ENCODE data around the gene BUD13. TPM values are rescaled to one million over a fixed set of nuclear protein-coding genes. Genes with fewer than 3 reads are reported as not detected.

Gene BUD13
- total RNA-seq, 1 experiment from 2014 or later = 30.0 TPM

DNA sequence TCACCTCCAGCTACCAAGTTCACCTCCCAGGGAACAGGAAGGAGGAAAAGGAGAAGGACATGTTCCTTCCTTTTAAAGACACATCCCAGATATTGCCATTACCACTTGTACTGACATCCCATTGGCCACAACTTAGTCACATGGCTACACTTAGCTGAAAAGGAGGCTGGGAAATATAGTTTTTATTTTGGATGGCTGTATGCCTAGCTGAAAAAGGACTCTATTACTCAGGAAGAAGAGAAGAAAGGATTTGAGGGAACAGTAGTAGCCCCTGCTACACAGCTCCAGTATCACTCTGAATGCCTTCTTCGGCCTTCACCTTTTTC lies 20.9 kb upstream of the BUD13 start:
- no peaks in the 10 kb centered on the region for H3K36me3 ChIP-seq (ENCODE audit: control insufficient read depth, insufficient read depth, low read length)
- CTCF ChIA-PET = no interaction called here
- peaks cover 1% of the 10 kb centered on the region; the same call in 1 of the 2 replicates for H3K4me1 ChIP-seq (ENCODE audit: control insufficient read depth, insufficient read depth, low read length)
- H3K4me3 ChIP-seq (ENCODE audit: low read depth in 2 of 2, low read length in 2 of 2) = no peak overlapping the region
- in situ Hi-C loops (cut with HindIII; ENCODE audit: low pct_unique_long_range_greater_than_20kb, low sequenced_read_pairs) (no loop called here), intact Hi-C loops (cut with micrococcal nuclease; ENCODE audit: unreplicated experiment) (loop anchor here (5.0 kb wide), 1 partner anchor 44 kb away; the partner anchor contains the start of gene APOA1)
- DNase-seq (ENCODE audit: low read depth, low spot score) = no peak
- POLR2A ChIA-PET = no interaction called here
- no peaks in the 10 kb centered on the region for H3K9me3 ChIP-seq (ENCODE audit: control insufficient read depth, insufficient read depth, low read depth, low read length)
- BruUV-seq (replicated peaks) = no TSS peak
- ATAC-seq = no peak
- TF ChIP-seq POLR2AphosphoS5 (IDR thresholded peaks at IDR 0.05; ENCODE audit: low read depth, low read length) (no peak), SIN3A (IDR thresholded peaks at IDR 0.05; ENCODE audit: borderline replicate concordance, insufficient read depth, low read depth, low read length) (no peak), TCF7L2 (IDR thresholded peaks at IDR 0.05; ENCODE audit: low read depth, low read length) (no peak)
- TF ChIP-seq, protein P1, sequence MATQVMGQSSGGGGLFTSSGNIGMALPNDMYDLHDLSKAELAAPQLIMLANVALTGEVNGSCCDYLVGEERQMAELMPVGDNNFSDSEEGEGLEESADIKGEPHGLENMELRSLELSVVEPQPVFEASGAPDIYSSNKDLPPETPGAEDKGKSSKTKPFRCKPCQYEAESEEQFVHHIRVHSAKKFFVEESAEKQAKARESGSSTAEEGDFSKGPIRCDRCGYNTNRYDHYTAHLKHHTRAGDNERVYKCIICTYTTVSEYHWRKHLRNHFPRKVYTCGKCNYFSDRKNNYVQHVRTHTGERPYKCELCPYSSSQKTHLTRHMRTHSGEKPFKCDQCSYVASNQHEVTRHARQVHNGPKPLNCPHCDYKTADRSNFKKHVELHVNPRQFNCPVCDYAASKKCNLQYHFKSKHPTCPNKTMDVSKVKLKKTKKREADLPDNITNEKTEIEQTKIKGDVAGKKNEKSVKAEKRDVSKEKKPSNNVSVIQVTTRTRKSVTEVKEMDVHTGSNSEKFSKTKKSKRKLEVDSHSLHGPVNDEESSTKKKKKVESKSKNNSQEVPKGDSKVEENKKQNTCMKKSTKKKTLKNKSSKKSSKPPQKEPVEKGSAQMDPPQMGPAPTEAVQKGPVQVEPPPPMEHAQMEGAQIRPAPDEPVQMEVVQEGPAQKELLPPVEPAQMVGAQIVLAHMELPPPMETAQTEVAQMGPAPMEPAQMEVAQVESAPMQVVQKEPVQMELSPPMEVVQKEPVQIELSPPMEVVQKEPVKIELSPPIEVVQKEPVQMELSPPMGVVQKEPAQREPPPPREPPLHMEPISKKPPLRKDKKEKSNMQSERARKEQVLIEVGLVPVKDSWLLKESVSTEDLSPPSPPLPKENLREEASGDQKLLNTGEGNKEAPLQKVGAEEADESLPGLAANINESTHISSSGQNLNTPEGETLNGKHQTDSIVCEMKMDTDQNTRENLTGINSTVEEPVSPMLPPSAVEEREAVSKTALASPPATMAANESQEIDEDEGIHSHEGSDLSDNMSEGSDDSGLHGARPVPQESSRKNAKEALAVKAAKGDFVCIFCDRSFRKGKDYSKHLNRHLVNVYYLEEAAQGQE (IDR thresholded peaks at IDR 0.05; ENCODE audit: insufficient read depth in 1 of 2, low read depth in 2 of 2, low read length in 1 of 2) = no peak
- TF ChIP-seq, protein P2, sequence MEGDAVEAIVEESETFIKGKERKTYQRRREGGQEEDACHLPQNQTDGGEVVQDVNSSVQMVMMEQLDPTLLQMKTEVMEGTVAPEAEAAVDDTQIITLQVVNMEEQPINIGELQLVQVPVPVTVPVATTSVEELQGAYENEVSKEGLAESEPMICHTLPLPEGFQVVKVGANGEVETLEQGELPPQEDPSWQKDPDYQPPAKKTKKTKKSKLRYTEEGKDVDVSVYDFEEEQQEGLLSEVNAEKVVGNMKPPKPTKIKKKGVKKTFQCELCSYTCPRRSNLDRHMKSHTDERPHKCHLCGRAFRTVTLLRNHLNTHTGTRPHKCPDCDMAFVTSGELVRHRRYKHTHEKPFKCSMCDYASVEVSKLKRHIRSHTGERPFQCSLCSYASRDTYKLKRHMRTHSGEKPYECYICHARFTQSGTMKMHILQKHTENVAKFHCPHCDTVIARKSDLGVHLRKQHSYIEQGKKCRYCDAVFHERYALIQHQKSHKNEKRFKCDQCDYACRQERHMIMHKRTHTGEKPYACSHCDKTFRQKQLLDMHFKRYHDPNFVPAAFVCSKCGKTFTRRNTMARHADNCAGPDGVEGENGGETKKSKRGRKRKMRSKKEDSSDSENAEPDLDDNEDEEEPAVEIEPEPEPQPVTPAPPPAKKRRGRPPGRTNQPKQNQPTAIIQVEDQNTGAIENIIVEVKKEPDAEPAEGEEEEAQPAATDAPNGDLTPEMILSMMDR (IDR thresholded peaks at IDR 0.05) = no peak
- H3K27ac ChIP-seq (ENCODE audit: low read length) = no peak overlapping the region
- no peaks in the 10 kb centered on the region; the same call in 1 of the 2 replicates for H3K27me3 ChIP-seq (ENCODE audit: control insufficient read depth, insufficient read depth, low read length)

DNA sequence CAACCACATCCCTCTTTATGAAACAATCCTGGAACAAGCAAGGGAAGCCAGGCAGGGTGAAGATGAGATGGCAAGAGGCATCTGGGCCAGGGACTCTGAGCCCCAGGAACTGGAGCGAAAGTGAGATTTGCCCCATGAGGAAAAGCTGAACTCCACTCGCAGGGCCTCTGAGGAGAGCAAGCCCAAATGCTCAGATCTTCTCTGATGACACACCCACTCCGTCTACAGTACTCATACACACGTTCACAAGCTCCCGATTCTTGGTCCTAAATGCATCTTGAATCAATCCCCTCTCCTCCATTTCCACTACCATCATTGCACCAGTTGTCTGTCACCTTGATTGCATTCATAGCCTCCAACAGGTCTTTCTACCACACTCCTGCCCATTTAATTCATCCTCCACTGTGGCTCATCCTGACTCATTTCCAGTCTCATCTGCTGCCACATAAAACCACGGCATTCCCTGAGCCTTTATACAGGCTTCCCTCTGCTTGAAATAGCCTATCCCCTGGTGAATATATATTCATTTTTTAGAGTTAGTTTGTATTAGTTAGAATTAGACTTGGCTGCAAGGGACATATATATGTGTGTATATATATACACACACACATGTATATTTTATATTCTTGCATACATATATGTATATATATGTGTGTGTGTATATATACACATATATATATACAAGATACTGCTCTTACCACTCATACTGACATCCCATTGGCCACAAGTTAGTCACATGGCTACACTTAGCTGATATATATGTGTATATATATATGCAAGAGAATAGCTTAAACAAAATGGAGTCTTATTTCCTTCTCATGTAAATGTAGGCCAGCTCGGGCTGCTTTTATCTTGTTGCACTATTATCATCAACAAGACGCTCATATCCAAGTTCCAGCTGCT lies 20.3 kb upstream of the BUD13 start:
- in situ Hi-C loops (cut with HindIII; ENCODE audit: low pct_unique_long_range_greater_than_20kb, low sequenced_read_pairs) = no loop called here
- POLR2A ChIA-PET = no interaction called here
- no peaks in the 10 kb centered on the region for H3K27me3 ChIP-seq (ENCODE audit: control insufficient read depth, insufficient read depth, low read length)
- TF ChIP-seq POLR2AphosphoS5 (IDR thresholded peaks at IDR 0.05; ENCODE audit: low read depth, low read length) (no peak), TCF7L2 (IDR thresholded peaks at IDR 0.05; ENCODE audit: low read depth, low read length) (no peak), SIN3A (IDR thresholded peaks at IDR 0.05; ENCODE audit: borderline replicate concordance, insufficient read depth, low read depth, low read length) (no peak)
- TF ChIP-seq, protein P1 (IDR thresholded peaks at IDR 0.05; ENCODE audit: insufficient read depth in 1 of 2, low read depth in 2 of 2, low read length in 1 of 2) = no peak
- TF ChIP-seq, protein P2 (IDR thresholded peaks at IDR 0.05) = no peak
- no peaks in the 10 kb centered on the region for H3K36me3 ChIP-seq (ENCODE audit: control insufficient read depth, insufficient read depth, low read length)
- peaks cover 5% of the 10 kb centered on the region; the same call in 1 of the 2 replicates for H3K4me1 ChIP-seq (ENCODE audit: control insufficient read depth, insufficient read depth, low read length)
- peak; percentile 57 for DNase-seq (ENCODE audit: low read depth, low spot score)
- intact Hi-C loops (cut with micrococcal nuclease; ENCODE audit: unreplicated experiment) = loop anchor here (5.0 kb wide), 1 partner anchor 44 kb away; the partner anchor contains the start of gene APOA1
- no TSS peak for BruUV-seq (replicated peaks)
- no peak overlapping the region for H3K4me3 ChIP-seq (ENCODE audit: low read depth in 2 of 2, low read length in 2 of 2)
- CTCF ChIA-PET = interaction anchor here (0.5 to 4.2 kb wide), 4 partner anchors 43 to 346 kb away, joined by 3 to 76 read pairs (median 4); partner anchors contain the start of gene APOA1
- H3K9me3 ChIP-seq (ENCODE audit: control insufficient read depth, insufficient read depth, low read depth, low read length) = no peaks in the 10 kb centered on the region
- no peak overlapping the region for H3K27ac ChIP-seq (ENCODE audit: low read length)
- no peak for ATAC-seq
